PC-3 (cell line): ENCODE data around the gene POMT1. TPM values are rescaled to one million over a fixed set of nuclear protein-coding genes. Genes with fewer than 3 reads are reported as not detected.
A peak's percentile ranks its signal among the peaks of the same experiment; 100 is the strongest.

Source experiments
- ATAC-seq: fragments of 200-7000 bp; cut with Tn5 transposase; 2 replicates; pipeline ENCODE4 v1.9.1; 2020; ENCODE audit warnings: mild to moderate bottlenecking, moderate library complexity
- BruUV-seq: library from RNA; stranded (reverse); fragments of 400-500 nt; replicated peaks from 2 replicates; lab custom pipeline; 2021; lab: Mats Ljungman, UMichigan
- CTCF ChIA-PET: fragments of 300-600 bp; sonication (Branson Sonifier 250); formaldehyde crosslinking; loops from one replicate; lab custom pipeline; 2022; ENCODE audit warnings: antibody characterized with exemption; lab: Charles Lee
- POLR2A ChIA-PET: fragments of 300-600 bp; sonication (Branson Sonifier 250); formaldehyde crosslinking; loops from one replicate; lab custom pipeline; 2022; ENCODE audit warnings: antibody characterized with exemption; ENCODE audit not compliant: unreplicated experiment; lab: Charles Lee
- DNase-seq: peaks from one replicate; pipeline ENCODE4 v3.0.0-alpha.2; 2015
- H2AFZ ChIP-seq: fragments of 300-600 bp; sonication (generic); 2 replicates; pipeline ENCODE4 v1.6.0; 2016; ENCODE audit warnings: antibody characterized with exemption, low read length
- H3F3A ChIP-seq: fragments of 300-600 bp; sonication (generic); one replicate; pipeline ENCODE4 v1.6.0; 2017; ENCODE audit warnings: antibody characterized with exemption, low read length, control low read depth, mild to moderate bottlenecking; ENCODE audit not compliant: unreplicated experiment
- H3K27ac ChIP-seq: fragments of 300-600 bp; sonication (generic); 2 replicates; pipeline ENCODE4 v1.5.1; 2016; ENCODE audit warnings: mild to moderate bottlenecking, low read length
- H3K27me3 ChIP-seq: fragments of 300-600 bp; sonication (generic); 2 replicates; pipeline ENCODE4 v1.6.1; 2016; ENCODE audit warnings: low read length, mixed read lengths
- H3K36me3 ChIP-seq: fragments of 300-600 bp; sonication (generic); 2 replicates; pipeline ENCODE4 v1.6.1; 2016; ENCODE audit warnings: low read depth, mixed run types, low read length, mixed read lengths
- H3K4me1 ChIP-seq: fragments of 300-600 bp; sonication (generic); 2 replicates; pipeline ENCODE4 v1.5.1; 2016; ENCODE audit warnings: low read length; ENCODE audit not compliant: insufficient read depth
- H3K4me2 ChIP-seq: fragments of 300-600 bp; sonication (generic); 2 replicates; pipeline ENCODE4 v1.6.0; 2016; ENCODE audit warnings: low read length
- H3K4me3 ChIP-seq: fragments of 300-600 bp; sonication (generic); 2 replicates; pipeline ENCODE4 v1.5.1; 2016; ENCODE audit warnings: mild to moderate bottlenecking, low read length, mixed read lengths
- H3K79me2 ChIP-seq: fragments of 300-600 bp; sonication (generic); 2 replicates; pipeline ENCODE4 v1.6.1; 2017; ENCODE audit warnings: low read length, mixed read lengths
- H3K9ac ChIP-seq: fragments of 300-600 bp; sonication (generic); 2 replicates; pipeline ENCODE4 v1.6.0; 2016; ENCODE audit warnings: mild to moderate bottlenecking, low read length
- H3K9me2 ChIP-seq: fragments of 300-600 bp; sonication (generic); replicated peaks from 2 replicates; pipeline ENCODE4 v1.6.1; 2016; ENCODE audit warnings: mixed run types, low read length, mixed read lengths
- H3K9me3 ChIP-seq: fragments of 300-600 bp; sonication (generic); 2 replicates; pipeline ENCODE4 v1.6.1; 2016; ENCODE audit warnings: low read length, mixed read lengths
- H4K20me1 ChIP-seq: fragments of 300-600 bp; sonication (generic); 2 replicates; pipeline ENCODE4 v1.6.1; 2016; ENCODE audit warnings: low read length, mixed read lengths
- EZH2 ChIP-seq: fragments of 300-600 bp; sonication (generic); IDR thresholded peaks from one replicate; pipeline ENCODE4 v1.6.1; 2017; ENCODE audit warnings: antibody characterized with exemption, mild to moderate bottlenecking, low read length; ENCODE audit not compliant: unreplicated experiment
- EZH2phosphoT487 ChIP-seq: fragments of 300-600 bp; sonication (generic); IDR thresholded peaks from 2 replicates; pipeline ENCODE4 v1.6.1; 2018; ENCODE audit warnings: mild to moderate bottlenecking, antibody characterized with exemption, low read length, borderline replicate concordance
- intact Hi-C: fragments of 100-400 bp; cut with micrococcal nuclease; formaldehyde crosslinking; loops from 2 replicates; pipeline ENCODE4 v1.9.0; 2023
- total RNA-seq: library from RNA; depleted of rRNA; stranded (reverse); fragments of >200 nt; gene quantifications from 2 replicates; pipeline ENCODE4 v1.2.3, GENCODE V29; 2014
- TF ChIP-seq, protein P1 (sequence below): fragments of 300-600 bp; sonication (generic); conservative IDR thresholded peaks from 2 replicates; pipeline ENCODE4 v1.5.1; 2017; ENCODE audit warnings: antibody characterized with exemption, low read depth, mild to moderate bottlenecking, low read length

The POMT1 gene
- total RNA-seq, 1 experiment from 2014 or later, result 24.1 TPM

- H3K9me3 ChIP-seq, result no peaks in the 10 kb centered on the region
- DNase-seq, result no peak
- ATAC-seq, result no peak
- H3K4me2 ChIP-seq, result no peak overlapping the region
- TF ChIP-seq, protein P1, sequence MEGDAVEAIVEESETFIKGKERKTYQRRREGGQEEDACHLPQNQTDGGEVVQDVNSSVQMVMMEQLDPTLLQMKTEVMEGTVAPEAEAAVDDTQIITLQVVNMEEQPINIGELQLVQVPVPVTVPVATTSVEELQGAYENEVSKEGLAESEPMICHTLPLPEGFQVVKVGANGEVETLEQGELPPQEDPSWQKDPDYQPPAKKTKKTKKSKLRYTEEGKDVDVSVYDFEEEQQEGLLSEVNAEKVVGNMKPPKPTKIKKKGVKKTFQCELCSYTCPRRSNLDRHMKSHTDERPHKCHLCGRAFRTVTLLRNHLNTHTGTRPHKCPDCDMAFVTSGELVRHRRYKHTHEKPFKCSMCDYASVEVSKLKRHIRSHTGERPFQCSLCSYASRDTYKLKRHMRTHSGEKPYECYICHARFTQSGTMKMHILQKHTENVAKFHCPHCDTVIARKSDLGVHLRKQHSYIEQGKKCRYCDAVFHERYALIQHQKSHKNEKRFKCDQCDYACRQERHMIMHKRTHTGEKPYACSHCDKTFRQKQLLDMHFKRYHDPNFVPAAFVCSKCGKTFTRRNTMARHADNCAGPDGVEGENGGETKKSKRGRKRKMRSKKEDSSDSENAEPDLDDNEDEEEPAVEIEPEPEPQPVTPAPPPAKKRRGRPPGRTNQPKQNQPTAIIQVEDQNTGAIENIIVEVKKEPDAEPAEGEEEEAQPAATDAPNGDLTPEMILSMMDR, result 0 out of 2 replicates have a peak, but pooled peaks have one; percentile 13
- TF ChIP-seq EZH2, result no peak
- POLR2A ChIA-PET, result no interaction called here
- no peaks in the 10 kb centered on the region for H3K79me2 ChIP-seq
- H3K36me3 ChIP-seq, result no peaks in the 10 kb centered on the region
- H3K27ac ChIP-seq, result no peak overlapping the region
- H3F3A ChIP-seq, result no peaks in the 10 kb centered on the region
- no peaks in the 10 kb centered on the region for H3K9me2 ChIP-seq
- CTCF ChIA-PET, result interaction anchor here (0.7 kb wide), 1 partner anchor 30 kb away, joined by 3 read pairs; no protein-coding TSS in a partner anchor
- no peak overlapping the region for H3K9ac ChIP-seq
- BruUV-seq, result no TSS peak
- peaks cover 12% of the 10 kb centered on the region for H3K4me1 ChIP-seq
- H3K4me3 ChIP-seq, result no peak overlapping the region
- no peak overlapping the region for H2AFZ ChIP-seq
- H3K27me3 ChIP-seq, result no peaks in the 10 kb centered on the region
- intact Hi-C loops, result no loop called here
- no peaks in the 10 kb centered on the region for H4K20me1 ChIP-seq
Measured at GRCh38 chr9:131559421-131560000, 56.8 kb downstream of the POMT1 start.

GRCh38 chr9:131562032-131562959 is 59.6 kb downstream of the POMT1 start:
- Histone ChIP-seq H3K9me3 (no peaks in the 10 kb centered on the region), H3K9ac (no peak overlapping the region), H2AFZ (no peak overlapping the region), H3K4me3 (peak overlapping the region; percentile 53), H3K36me3 (no peaks in the 10 kb centered on the region), H3K27ac (peak overlapping the region; percentile 18; the same call in 1 of the 2 replicates), H3K4me2 (peak overlapping the region; percentile 87), H3K79me2 (no peaks in the 10 kb centered on the region), H3K9me2 (no peaks in the 10 kb centered on the region), H4K20me1 (no peaks in the 10 kb centered on the region), H3K27me3 (no peaks in the 10 kb centered on the region), H3F3A (no peaks in the 10 kb centered on the region), H3K4me1 (peaks cover 12% of the 10 kb centered on the region)
- peak; percentile 73 for ATAC-seq
- TF ChIP-seq, protein P1, result no peak
- TF ChIP-seq EZH2 (no peak), EZH2phosphoT487 (no peak)
- ChIA-PET POLR2A (no interaction called here), CTCF (interaction anchor here (0.6 to 0.7 kb wide), 2 partner anchors 205 to 1442 kb away, joined by 3 to 4 read pairs; no protein-coding TSS in a partner anchor)
- BruUV-seq, result no TSS peak
- DNase-seq, result peak; percentile 87
- intact Hi-C loops, result loop anchor here (5.0 kb wide), 1 partner anchor 60 kb away; the partner anchor contains the start of gene POMT1
